ENCODE measurements around the gene ISCU. TPM values are rescaled to one million over a fixed set of nuclear protein-coding genes. Genes with fewer than 3 reads are reported as not detected.
A peak's percentile ranks its signal among the peaks of the same experiment; 100 is the strongest.
"Not testable (repeated sequence)": the region's sequence is repeated elsewhere in the genome, so short reads cannot be mapped to it uniquely, and the experiment has no call there.

ISCU gene
- total RNA-seq, 1 experiment from 2014 or later: 163 TPM

GRCh38 chr12:108531929-108532848, 30.2 kb upstream of the ISCU start:
- no peak for DNase-seq (ENCODE audit: low read depth, low spot score)
- in situ Hi-C loops (cut with HindIII; ENCODE audit: low pct_unique_long_range_greater_than_20kb, low sequenced_read_pairs): no loop called here

- in situ Hi-C loops (cut with HindIII; ENCODE audit: low pct_unique_long_range_greater_than_20kb, low sequenced_read_pairs): no loop called here
- no peak for DNase-seq (ENCODE audit: low read depth, low spot score)
Observed at GRCh38 chr12:108538146-108538545, 24.2 kb upstream of the ISCU start.

GRCh38 chr12:108538616-108539195, 23.7 kb upstream of the ISCU start:
- no peak for DNase-seq (ENCODE audit: low read depth, low spot score)
- in situ Hi-C loops (cut with HindIII; ENCODE audit: low pct_unique_long_range_greater_than_20kb, low sequenced_read_pairs): no loop called here

- in situ Hi-C loops (cut with HindIII; ENCODE audit: low pct_unique_long_range_greater_than_20kb, low sequenced_read_pairs): no loop called here
- DNase-seq (ENCODE audit: low read depth, low spot score): no peak
Observed at GRCh38 chr12:108542320-108542719, 20.1 kb upstream of the ISCU start.

GRCh38 chr12:108543652-108544051, 18.7 kb upstream of the ISCU start:
- in situ Hi-C loops (cut with HindIII; ENCODE audit: low pct_unique_long_range_greater_than_20kb, low sequenced_read_pairs): no loop called here
- no peak for DNase-seq (ENCODE audit: low read depth, low spot score)

- in situ Hi-C loops (cut with HindIII; ENCODE audit: low pct_unique_long_range_greater_than_20kb, low sequenced_read_pairs): no loop called here
- no peak for DNase-seq (ENCODE audit: low read depth, low spot score)
Observed at GRCh38 chr12:108547686-108548085, 14.7 kb upstream of the ISCU start.

- in situ Hi-C loops (cut with HindIII; ENCODE audit: low pct_unique_long_range_greater_than_20kb, low sequenced_read_pairs): no loop called here
- DNase-seq (ENCODE audit: low read depth, low spot score): no peak
Observed at GRCh38 chr12:108548954-108549521, 13.4 kb upstream of the ISCU start.

GRCh38 chr12:108551535-108551934, 10.9 kb upstream of the ISCU start:
- in situ Hi-C loops (cut with HindIII; ENCODE audit: low pct_unique_long_range_greater_than_20kb, low sequenced_read_pairs): no loop called here
- no peak for DNase-seq (ENCODE audit: low read depth, low spot score)

GRCh38 chr12:108553799-108554198, 8.6 kb upstream of the ISCU start:
- in situ Hi-C loops (cut with HindIII; ENCODE audit: low pct_unique_long_range_greater_than_20kb, low sequenced_read_pairs): no loop called here
- DNase-seq (ENCODE audit: low read depth, low spot score): no peak

GRCh38 chr12:108555383-108555782, 7.0 kb upstream of the ISCU start:
- in situ Hi-C loops (cut with HindIII; ENCODE audit: low pct_unique_long_range_greater_than_20kb, low sequenced_read_pairs): not testable (repeated sequence)

GRCh38 chr12:108559007-108559655, 3.3 kb upstream of the ISCU start:
- in situ Hi-C loops (cut with HindIII; ENCODE audit: low pct_unique_long_range_greater_than_20kb, low sequenced_read_pairs): no loop called here
- no peak for DNase-seq (ENCODE audit: low read depth, low spot score)

More at GRCh38 chr12:108555383-108555782, 7.0 kb upstream of the ISCU start:
- not testable (repeated sequence) for DNase-seq (ENCODE audit: low read depth, low spot score)

- in situ Hi-C loops (cut with HindIII; ENCODE audit: low pct_unique_long_range_greater_than_20kb, low sequenced_read_pairs): no loop called here
- no peak for DNase-seq (ENCODE audit: low read depth, low spot score)
Observed at GRCh38 chr12:108559748-108560147, 2.6 kb upstream of the ISCU start.

GRCh38 chr12:108560321-108560721, 2.1 kb upstream of the ISCU start:
- no peak for DNase-seq (ENCODE audit: low read depth, low spot score)
- in situ Hi-C loops (cut with HindIII; ENCODE audit: low pct_unique_long_range_greater_than_20kb, low sequenced_read_pairs): no loop called here

GRCh38 chr12:108560752-108561719, 1.4 kb upstream of the ISCU start, which contains the start of gene SART3:
TSS of gene SART3 (minus strand) at chr12:108561173. CDS start at chr12:108561154, 19 bp downstream.
- in situ Hi-C loops (cut with HindIII; ENCODE audit: low pct_unique_long_range_greater_than_20kb, low sequenced_read_pairs): no loop called here
- peak; percentile 93 for DNase-seq (ENCODE audit: low read depth, low spot score)

- in situ Hi-C loops (cut with HindIII; ENCODE audit: low pct_unique_long_range_greater_than_20kb, low sequenced_read_pairs): no loop called here
- no peak for DNase-seq (ENCODE audit: low read depth, low spot score)
Observed at GRCh38 chr12:108561852-108562347, 496 bp upstream of the ISCU start.

- peak; percentile 94 for DNase-seq (ENCODE audit: low read depth, low spot score)
- in situ Hi-C loops (cut with HindIII; ENCODE audit: low pct_unique_long_range_greater_than_20kb, low sequenced_read_pairs): no loop called here
Observed at GRCh38 chr12:108563136-108563803, 874 bp downstream of the ISCU start.

Data from SK-MEL-5 (cell line).